Loucy (cell line): Measurements from ENCODE around the gene POLR2F.

ENCODE experiments used
- H2AFZ ChIP-seq: fragments of 200-600 bp; sonication (generic); 2 replicates; pipeline ENCODE4 v1.6.0; 2016; ENCODE audit warnings: antibody characterized with exemption, mild to moderate bottlenecking, low read length, moderate library complexity
- H3F3A ChIP-seq: fragments of 200-600 bp; 2 replicates; pipeline ENCODE4 v1.6.0; 2016; ENCODE audit warnings: antibody characterized with exemption, low read depth, mild to moderate bottlenecking
- H3K27me3 ChIP-seq: fragments of 200-600 bp; sonication (generic); 2 replicates; pipeline ENCODE4 v1.6.1; 2014; ENCODE audit warnings: low read length, mild to moderate bottlenecking; ENCODE audit not compliant: insufficient read depth, poor library complexity, severe bottlenecking
- H3K36me3 ChIP-seq: fragments of 200-600 bp; sonication (generic); 2 replicates; pipeline ENCODE4 v1.6.1; 2016; ENCODE audit warnings: low read length; ENCODE audit not compliant: insufficient read depth
- H3K4me1 ChIP-seq: fragments of 200-600 bp; sonication (generic); 2 replicates; pipeline ENCODE4 v1.5.1; 2014; ENCODE audit warnings: low read length, mild to moderate bottlenecking; ENCODE audit not compliant: insufficient read depth, poor library complexity, severe bottlenecking
- H3K4me2 ChIP-seq: fragments of 200-600 bp; sonication (generic); 2 replicates; pipeline ENCODE4 v1.6.0; 2014; ENCODE audit warnings: antibody characterized with exemption, low read length, low read depth, mild to moderate bottlenecking; ENCODE audit not compliant: poor library complexity, severe bottlenecking
- H3K4me3 ChIP-seq: fragments of 200-600 bp; sonication (generic); 2 replicates; pipeline ENCODE4 v1.5.1; 2014; ENCODE audit warnings: low read length, mild to moderate bottlenecking, mixed read lengths; ENCODE audit not compliant: poor library complexity, severe bottlenecking
- H3K79me2 ChIP-seq: fragments of 200-600 bp; sonication (generic); 2 replicates; pipeline ENCODE4 v1.6.1; 2014; ENCODE audit warnings: low read length; ENCODE audit not compliant: insufficient read depth
- H3K9ac ChIP-seq: fragments of 200-600 bp; sonication (generic); 2 replicates; pipeline ENCODE4 v1.6.0; 2014; ENCODE audit warnings: mild to moderate bottlenecking, low read depth, low read length, moderate library complexity; ENCODE audit not compliant: poor library complexity, severe bottlenecking
- H3K9me2 ChIP-seq: fragments of 200-600 bp; sonication (generic); replicated peaks from 2 replicates; pipeline ENCODE4 v1.6.1; 2016; ENCODE audit warnings: low read depth, low read length, mixed read lengths
- H3K9me3 ChIP-seq: fragments of 200-600 bp; sonication (generic); 2 replicates; pipeline ENCODE4 v1.6.1; 2014; ENCODE audit warnings: mild to moderate bottlenecking, antibody characterized with exemption, low read length, low read depth; ENCODE audit not compliant: insufficient read depth
- H4K20me1 ChIP-seq: fragments of 200-600 bp; sonication (generic); 2 replicates; pipeline ENCODE4 v1.6.0; 2014; ENCODE audit warnings: antibody characterized with exemption, low read length, mild to moderate bottlenecking; ENCODE audit not compliant: insufficient read depth, poor library complexity, severe bottlenecking
- EZH2phosphoT487 ChIP-seq: fragments of 200-600 bp; IDR thresholded peaks from 2 replicates; pipeline ENCODE4 v1.6.1; 2018; ENCODE audit warnings: antibody characterized with exemption, mild to moderate bottlenecking, moderate library complexity, borderline replicate concordance
- TF ChIP-seq, protein P1 (sequence below): fragments of 200-600 bp; sonication (generic); conservative IDR thresholded peaks from 2 replicates; pipeline ENCODE4 v1.5.1; 2014; ENCODE audit warnings: mild to moderate bottlenecking, antibody characterized with exemption, low read length

Gene POLR2F

DNA sequence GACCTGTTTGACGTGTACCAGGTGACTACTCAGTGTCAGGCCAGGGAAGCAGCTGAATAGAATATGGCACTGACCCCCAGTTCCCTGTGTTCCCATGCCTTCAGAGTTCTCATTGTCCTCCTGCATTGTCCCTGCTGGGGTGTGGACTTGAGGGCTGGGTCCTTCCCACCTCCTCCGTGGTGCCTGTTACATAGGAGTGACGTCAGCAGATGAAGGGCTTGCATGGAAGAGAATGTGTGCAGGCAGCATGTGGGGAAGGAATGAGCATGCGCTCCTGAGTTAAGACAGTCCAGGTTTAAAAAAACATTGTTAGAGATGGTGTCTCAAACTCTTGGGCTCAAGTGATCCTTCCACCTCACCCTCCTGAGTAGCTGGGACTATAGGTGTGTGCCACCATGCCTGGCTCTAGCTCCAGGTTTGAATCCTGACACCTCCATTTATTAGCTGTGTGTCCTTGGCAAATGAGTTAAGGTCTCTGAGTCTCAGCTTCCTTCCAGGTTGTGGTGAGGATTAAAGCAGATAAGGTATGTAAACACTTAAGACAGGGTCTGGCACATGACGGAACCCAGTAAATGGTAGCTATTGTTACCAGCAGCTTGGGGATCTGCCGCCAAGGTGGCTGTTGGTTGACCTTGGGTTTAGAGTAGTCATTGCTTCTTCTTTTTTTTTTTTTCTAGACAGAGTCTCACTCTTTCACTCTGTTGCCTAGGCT is 38.4 kb downstream of the POLR2F start:
- no peaks in the 10 kb centered on the region for H4K20me1 ChIP-seq
- no peak overlapping the region for H2AFZ ChIP-seq
- TF ChIP-seq, protein P1, sequence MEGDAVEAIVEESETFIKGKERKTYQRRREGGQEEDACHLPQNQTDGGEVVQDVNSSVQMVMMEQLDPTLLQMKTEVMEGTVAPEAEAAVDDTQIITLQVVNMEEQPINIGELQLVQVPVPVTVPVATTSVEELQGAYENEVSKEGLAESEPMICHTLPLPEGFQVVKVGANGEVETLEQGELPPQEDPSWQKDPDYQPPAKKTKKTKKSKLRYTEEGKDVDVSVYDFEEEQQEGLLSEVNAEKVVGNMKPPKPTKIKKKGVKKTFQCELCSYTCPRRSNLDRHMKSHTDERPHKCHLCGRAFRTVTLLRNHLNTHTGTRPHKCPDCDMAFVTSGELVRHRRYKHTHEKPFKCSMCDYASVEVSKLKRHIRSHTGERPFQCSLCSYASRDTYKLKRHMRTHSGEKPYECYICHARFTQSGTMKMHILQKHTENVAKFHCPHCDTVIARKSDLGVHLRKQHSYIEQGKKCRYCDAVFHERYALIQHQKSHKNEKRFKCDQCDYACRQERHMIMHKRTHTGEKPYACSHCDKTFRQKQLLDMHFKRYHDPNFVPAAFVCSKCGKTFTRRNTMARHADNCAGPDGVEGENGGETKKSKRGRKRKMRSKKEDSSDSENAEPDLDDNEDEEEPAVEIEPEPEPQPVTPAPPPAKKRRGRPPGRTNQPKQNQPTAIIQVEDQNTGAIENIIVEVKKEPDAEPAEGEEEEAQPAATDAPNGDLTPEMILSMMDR = no peak
- TF ChIP-seq EZH2phosphoT487 = no peak
- no peaks in the 10 kb centered on the region for H3K9me2 ChIP-seq
- H3K79me2 ChIP-seq = no peaks in the 10 kb centered on the region
- H3F3A ChIP-seq = no peaks in the 10 kb centered on the region; the same call in 1 of the 2 replicates
- H3K9me3 ChIP-seq = no peaks in the 10 kb centered on the region
- H3K27me3 ChIP-seq = no peaks in the 10 kb centered on the region
- no peak overlapping the region for H3K9ac ChIP-seq
- H3K4me2 ChIP-seq = no peak overlapping the region
- no peaks in the 10 kb centered on the region for H3K36me3 ChIP-seq
- H3K4me3 ChIP-seq = no peak overlapping the region
- peaks cover 37% of the 10 kb centered on the region for H3K4me1 ChIP-seq

DNA sequence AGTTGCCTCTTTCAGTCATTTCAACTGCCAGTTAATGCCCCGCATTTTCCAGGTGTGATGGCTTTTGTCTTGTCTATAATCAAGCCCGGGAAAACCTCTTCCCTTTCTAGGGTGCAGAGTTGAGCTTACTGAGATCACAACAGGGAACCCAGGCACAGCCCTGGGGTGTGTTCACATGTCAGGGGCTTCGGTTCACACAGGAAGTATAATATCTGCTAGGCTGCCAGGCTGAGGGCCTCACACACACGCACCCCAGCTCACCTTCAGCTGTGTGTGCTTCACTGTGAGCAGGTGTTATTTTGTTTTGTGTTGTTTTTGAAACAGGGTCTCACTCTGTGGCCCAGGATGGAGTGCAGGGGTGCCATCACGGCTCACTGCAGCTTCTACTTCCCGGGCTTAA is 40.5 kb downstream of the POLR2F start:
- Histone ChIP-seq H3F3A (no peaks in the 10 kb centered on the region; the same call in 1 of the 2 replicates), H3K27me3 (no peaks in the 10 kb centered on the region), H3K36me3 (no peaks in the 10 kb centered on the region), H3K9me2 (no peaks in the 10 kb centered on the region), H3K9me3 (no peaks in the 10 kb centered on the region), H3K79me2 (no peaks in the 10 kb centered on the region), H2AFZ (peak overlapping the region; percentile 31; the same call in 1 of the 2 replicates), H3K4me2 (peak overlapping the region; percentile 51), H4K20me1 (no peaks in the 10 kb centered on the region), H3K9ac (peak overlapping the region; percentile 61), H3K4me3 (peak overlapping the region; percentile 2), H3K4me1 (peaks cover 42% of the 10 kb centered on the region)
- TF ChIP-seq, protein P1 = no peak
- TF ChIP-seq EZH2phosphoT487 = no peak

DNA sequence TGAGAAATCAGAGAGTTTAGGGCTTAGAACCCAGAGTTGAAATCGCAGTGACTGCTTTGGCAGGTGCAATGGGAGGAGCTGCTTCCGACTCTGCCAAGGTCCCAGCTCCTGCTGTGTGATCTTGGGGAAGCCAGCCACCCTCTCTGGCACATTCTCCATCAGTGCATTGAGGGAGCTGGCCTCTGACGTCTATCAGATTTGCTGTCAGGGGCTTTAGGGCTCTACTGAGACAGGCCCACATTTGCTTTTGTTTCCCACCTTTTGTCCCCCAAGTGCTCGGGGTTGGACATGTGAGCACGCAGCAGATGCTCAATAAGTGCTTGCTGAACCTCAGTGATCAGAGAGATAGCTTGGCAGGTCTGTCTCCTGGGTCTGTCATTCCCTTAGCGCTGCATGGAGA is 41.5 kb downstream of the POLR2F start:
- no peak overlapping the region for H2AFZ ChIP-seq
- peaks cover 45% of the 10 kb centered on the region for H3K4me1 ChIP-seq

More for the DNA sequence above, 41.5 kb downstream of the POLR2F start:
- no peaks in the 10 kb centered on the region for H3K9me2 ChIP-seq
- H3K9ac ChIP-seq = peak overlapping the region; percentile 46
- TF ChIP-seq, protein P1 = no peak
- no peak for TF ChIP-seq EZH2phosphoT487
- no peaks in the 10 kb centered on the region for H3K9me3 ChIP-seq
- H3K36me3 ChIP-seq = no peaks in the 10 kb centered on the region
- H3K79me2 ChIP-seq = no peaks in the 10 kb centered on the region
- peak overlapping the region; percentile 74 for H3K4me2 ChIP-seq
- no peak overlapping the region for H3K4me3 ChIP-seq
- H4K20me1 ChIP-seq = no peaks in the 10 kb centered on the region
- no peaks in the 10 kb centered on the region for H3K27me3 ChIP-seq
- H3F3A ChIP-seq = no peaks in the 10 kb centered on the region; the same call in 1 of the 2 replicates
